SK-N-SH treated with all-trans-retinoic acid at 6 μM for 48 hours (cell line): ENCODE results near the gene STRBP.

Experiments
- ZFP3 ChIP-seq: fragments of 250-450 bp; sonication (Bioruptor Pico); IDR thresholded peaks from 2 replicates; pipeline ENCODE4 v1.5.0; 2020; ENCODE audit warnings: mild to moderate bottlenecking, moderate library complexity
- TF ChIP-seq, protein P1 (sequence below): fragments of 250-450 bp; sonication (Bioruptor Pico); IDR thresholded peaks from 2 replicates; pipeline ENCODE4 v1.5.1; 2020; ENCODE audit warnings: low read depth, mild to moderate bottlenecking, moderate library complexity

DNA sequence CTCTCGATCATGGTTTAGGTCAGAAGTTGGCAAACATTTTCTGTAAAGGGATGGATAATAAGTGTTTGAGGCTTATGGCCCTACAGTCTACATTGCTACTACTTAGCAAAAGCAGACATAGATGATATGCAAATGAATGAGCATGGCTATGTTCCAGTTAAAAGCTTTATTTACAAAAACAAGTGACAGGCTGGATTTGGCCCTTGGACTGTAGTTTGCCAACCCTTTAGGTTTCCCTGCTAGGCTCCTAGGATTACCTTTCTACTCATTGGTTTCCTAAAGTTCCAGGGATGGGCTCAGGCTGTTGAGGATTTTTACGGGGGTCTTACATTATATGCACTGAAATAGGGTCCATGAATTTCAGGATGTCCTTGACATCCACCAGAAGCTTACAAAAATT is 177.4 kb downstream of the STRBP start:
- TF ChIP-seq, protein P1, sequence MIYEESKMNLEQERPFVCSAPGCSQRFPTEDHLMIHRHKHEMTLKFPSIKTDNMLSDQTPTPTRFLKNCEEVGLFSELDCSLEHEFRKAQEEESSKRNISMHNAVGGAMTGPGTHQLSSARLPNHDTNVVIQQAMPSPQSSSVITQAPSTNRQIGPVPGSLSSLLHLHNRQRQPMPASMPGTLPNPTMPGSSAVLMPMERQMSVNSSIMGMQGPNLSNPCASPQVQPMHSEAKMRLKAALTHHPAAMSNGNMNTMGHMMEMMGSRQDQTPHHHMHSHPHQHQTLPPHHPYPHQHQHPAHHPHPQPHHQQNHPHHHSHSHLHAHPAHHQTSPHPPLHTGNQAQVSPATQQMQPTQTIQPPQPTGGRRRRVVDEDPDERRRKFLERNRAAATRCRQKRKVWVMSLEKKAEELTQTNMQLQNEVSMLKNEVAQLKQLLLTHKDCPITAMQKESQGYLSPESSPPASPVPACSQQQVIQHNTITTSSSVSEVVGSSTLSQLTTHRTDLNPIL (CRISPR knock-in tag) = no peak
- no peak for TF ChIP-seq ZFP3
